SK-N-SH (cell line): ENCODE measurements around the gene SPRN. TPM values are rescaled to one million over a fixed set of nuclear protein-coding genes. Genes with fewer than 3 reads are reported as not detected.

ENCODE experiments used
- CTCF ChIA-PET: fragments of 300-600, 350-600 bp; formaldehyde crosslinking; extraction: SDS; loops from one replicate; lab custom pipeline; 2021; lab: Yijun Ruan, JAX
- POLR2A ChIA-PET: fragments of 350-600 bp; sonication (Branson Sonifier 250); formaldehyde crosslinking; extraction: SDS; loops from one replicate; lab custom pipeline; 2020; ENCODE audit warnings: antibody characterized with exemption, inconsistent platforms; lab: Yijun Ruan, JAX
- DNase-seq: peaks from one replicate; pipeline ENCODE4 v3.0.0; 2012
- H2AFZ ChIP-seq: fragments of 200-600 bp; sonication (generic); 2 replicates; pipeline ENCODE4 v1.8.1; 2016; ENCODE audit warnings: antibody characterized with exemption, mild to moderate bottlenecking, low read depth
- H3F3A ChIP-seq: fragments of 200-600 bp; sonication (generic); replicated peaks from 2 replicates; pipeline ENCODE3; 2016; ENCODE audit warnings: antibody characterized with exemption, mild to moderate bottlenecking; ENCODE audit not compliant: insufficient read depth
- H3K27ac ChIP-seq, 2 experiments: fragments of 200-500 bp in 1 of 2; fragments of 200-600 bp in 1 of 2; sonication (Bioruptor generic) in 1 of 2; sonication (generic), shearing (Covaris generic) in 1 of 2; 2 replicates each; pipeline versions ENCODE4 v1.5.1 to v1.6.1; 2014 to 2016; ENCODE audit warnings: low read depth in 2 of 2, inconsistent platforms in 1 of 2, low read length in 1 of 2, mild to moderate bottlenecking in 1 of 2, mixed read lengths in 1 of 2
- H3K27me3 ChIP-seq: fragments of 200-600 bp; sonication (generic), shearing (Covaris generic); 2 replicates; pipeline ENCODE4 v1.6.1; 2016; ENCODE audit warnings: mixed run types; ENCODE audit not compliant: insufficient read depth
- H3K36me3 ChIP-seq, 2 experiments: fragments of 200-500 bp in 1 of 2; fragments of 200-600 bp in 1 of 2; sonication (Bioruptor generic) in 1 of 2; sonication (generic) in 1 of 2; replicated peaks in 1 of 2; 2 replicates each; pipeline versions ENCODE3 to v1.5.1; 2014 to 2016; ENCODE audit warnings: low read length in 1 of 2, mild to moderate bottlenecking in 1 of 2; ENCODE audit not compliant: insufficient read depth in 2 of 2, control insufficient read depth in 1 of 2
- H3K4me1 ChIP-seq, 2 experiments: fragments of 200-500 bp in 1 of 2; fragments of 200-600 bp in 1 of 2; sonication (Bioruptor generic) in 1 of 2; sonication (generic), shearing (Covaris generic) in 1 of 2; 2 replicates each; pipeline versions ENCODE4 v1.5.1 to v1.6.1; 2014 to 2016; ENCODE audit warnings: low read depth in 1 of 2, low read length in 1 of 2, mixed run types in 1 of 2; ENCODE audit not compliant: insufficient read depth in 2 of 2, control insufficient read depth in 1 of 2
- H3K4me2 ChIP-seq: fragments of 200-600 bp; sonication (generic), shearing (Covaris generic); 2 replicates; pipeline ENCODE4 v1.6.1; 2017; ENCODE audit warnings: mixed run types
- H3K4me3 ChIP-seq, 2 experiments: fragments of 200-500 bp in 1 of 2; fragments of 200-600 bp in 1 of 2; sonication (Bioruptor generic) in 1 of 2; sonication (generic), shearing (Covaris generic) in 1 of 2; 2 replicates each; pipeline versions ENCODE4 v1.5.1 to v1.8.1; 2014 to 2016; ENCODE audit warnings: low read depth in 2 of 2, inconsistent platforms in 1 of 2, low read length in 1 of 2, mild to moderate bottlenecking in 1 of 2, mixed read lengths in 1 of 2, moderate library complexity in 1 of 2
- H3K79me2 ChIP-seq: fragments of 200-600 bp; sonication (generic); 2 replicates; pipeline ENCODE4 v1.8.1; 2017; ENCODE audit warnings: mild to moderate bottlenecking; ENCODE audit not compliant: insufficient read depth
- H3K9ac ChIP-seq: fragments of 200-600 bp; sonication (generic); 2 replicates; pipeline ENCODE4 v1.6.1; 2017; ENCODE audit warnings: mixed run types
- H3K9me2 ChIP-seq: fragments of 200-600 bp; sonication (generic); 2 replicates; pipeline ENCODE4 v1.6.1; 2017; ENCODE audit warnings: mixed run types
- H3K9me3 ChIP-seq: fragments of 200-600 bp; sonication (generic); 2 replicates; pipeline ENCODE4 v1.6.1; 2017; ENCODE audit warnings: mixed run types, mild to moderate bottlenecking, moderate library complexity
- H4K20me1 ChIP-seq: fragments of 200-600 bp; sonication (generic); 2 replicates; pipeline ENCODE4 v1.6.1; 2017; ENCODE audit warnings: mild to moderate bottlenecking, mixed run types; ENCODE audit not compliant: insufficient read depth
- CHD2 ChIP-seq: fragments of 150-350 bp; IDR thresholded peaks from 2 replicates; pipeline ENCODE4 v1.6.1; 2018; ENCODE audit warnings: low read length; ENCODE audit not compliant: partially characterized antibody
- ELF1 ChIP-seq: IDR thresholded peaks from 2 replicates; pipeline ENCODE4 v1.4.0; 2012
- EP300 ChIP-seq, 2 experiments: IDR thresholded peaks; 2 replicates each; pipeline versions ENCODE4 v1.4.0 to v1.6.1; 2012; ENCODE audit warnings: borderline replicate concordance in 1 of 2, low read depth in 1 of 2, low read length in 1 of 2
- EZH2phosphoT487 ChIP-seq: fragments of 200-600 bp; sonication (generic); IDR thresholded peaks from 2 replicates; pipeline ENCODE4 v1.6.1; 2017; ENCODE audit warnings: low read depth, mixed run types, mild to moderate bottlenecking, antibody characterized with exemption, moderate library complexity, borderline replicate concordance
- FOSL2 ChIP-seq: IDR thresholded peaks from 2 replicates; pipeline ENCODE4 v1.4.0; 2012; ENCODE audit warnings: low read depth, mild to moderate bottlenecking, moderate library complexity, borderline replicate concordance
- FOXM1 ChIP-seq: IDR thresholded peaks from 2 replicates; pipeline ENCODE4 v1.4.0; 2012; ENCODE audit warnings: low read depth, mild to moderate bottlenecking
- GABPA ChIP-seq: IDR thresholded peaks from 2 replicates; pipeline ENCODE4 v1.4.0; 2012; ENCODE audit warnings: low read depth, mild to moderate bottlenecking
- MXI1 ChIP-seq: IDR thresholded peaks from 2 replicates; pipeline ENCODE4 v1.6.1; 2012; ENCODE audit warnings: mild to moderate bottlenecking, low read depth, low read length, improper control_type of control experiment
- NRF1 ChIP-seq: IDR thresholded peaks from 2 replicates; pipeline ENCODE4 v1.6.1; 2012; ENCODE audit warnings: low read depth, mild to moderate bottlenecking, low read length
- POLR2AphosphoS5 ChIP-seq: IDR thresholded peaks from 2 replicates; pipeline ENCODE4 v1.6.1; 2012; ENCODE audit warnings: low read depth, low read length
- RFX5 ChIP-seq: IDR thresholded peaks from 2 replicates; pipeline ENCODE4 v1.6.1; 2012; ENCODE audit warnings: mild to moderate bottlenecking, improper control_type of control experiment, low read length
- RXRA ChIP-seq: IDR thresholded peaks from 2 replicates; pipeline ENCODE4 v1.4.0; 2012; ENCODE audit warnings: low read depth, mild to moderate bottlenecking, borderline replicate concordance
- SIN3A ChIP-seq: IDR thresholded peaks from 2 replicates; pipeline ENCODE4 v1.6.1; 2012; ENCODE audit warnings: low read depth, mild to moderate bottlenecking, low read length, moderate library complexity, borderline replicate concordance
- WGBS: methylation state at CpG from one replicate; pipeline ENCODE4 v1.1.6; 2017; ENCODE audit warnings: low lambda C conversion rate; 5-methylcytosine and 5-hydroxymethylcytosine counted together
- polyA plus RNA-seq, 3 experiments: library from polyadenylated mRNA; depleted of rRNA; stranded (reverse); fragments of >200 nt; gene quantifications; 2 replicates each; pipeline ENCODE4 v1.2.3, GENCODE V29; 2012
- TF ChIP-seq, protein P1 (sequence below): fragments of 200-600 bp; sonication (generic); IDR thresholded peaks from 2 replicates; pipeline ENCODE4 v1.6.1; 2017; ENCODE audit warnings: antibody characterized with exemption, mild to moderate bottlenecking, moderate library complexity
- TF ChIP-seq, protein P2 (sequence below): IDR thresholded peaks from 2 replicates; pipeline ENCODE4 v1.4.0; 2012; ENCODE audit warnings: low read depth
- TF ChIP-seq, protein P3 (sequence below): IDR thresholded peaks from 2 replicates; pipeline ENCODE4 v1.6.1; 2012; ENCODE audit warnings: mild to moderate bottlenecking, low read depth, low read length, moderate library complexity
- TF ChIP-seq, protein P4 (sequence below): IDR thresholded peaks from 2 replicates; pipeline ENCODE4 v1.4.0; 2012; ENCODE audit warnings: low read depth, borderline replicate concordance

Gene SPRN
- polyA plus RNA-seq, 1 of the 3 experiments (the other 2 are of a cell fraction) = 1.2 TPM

- Histone ChIP-seq H3K4me1 (no peaks in the 10 kb centered on the region), H3K9me2 (no peaks in the 10 kb centered on the region), H3K4me2 (no peak overlapping the region), H3K79me2 (no peaks in the 10 kb centered on the region), H3K9me3 (0 out of 2 replicates have a peak, but pooled peaks cover 20% of the 10 kb centered on the region), H3K4me3 (no peak overlapping the region), H3F3A (no peaks in the 10 kb centered on the region), H3K27ac (no peak overlapping the region), H3K9ac (no peak overlapping the region), H2AFZ (no peak overlapping the region), H3K27me3 (no peaks in the 10 kb centered on the region), H3K36me3 (peaks cover 0 to 3% of the 10 kb centered on the region in 2 experiments), H4K20me1 (no peaks in the 10 kb centered on the region)
- ChIA-PET CTCF (interaction anchor here (1.3 to 1.6 kb wide), 2 partner anchors 10 to 14 kb away, joined by 3 to 4 read pairs; no protein-coding TSS in a partner anchor), POLR2A (no interaction called here)
- 22% methylated on average over 4 of the region's 4 CpGs for WGBS
- DNase-seq = no peak
- TF ChIP-seq, protein P1, sequence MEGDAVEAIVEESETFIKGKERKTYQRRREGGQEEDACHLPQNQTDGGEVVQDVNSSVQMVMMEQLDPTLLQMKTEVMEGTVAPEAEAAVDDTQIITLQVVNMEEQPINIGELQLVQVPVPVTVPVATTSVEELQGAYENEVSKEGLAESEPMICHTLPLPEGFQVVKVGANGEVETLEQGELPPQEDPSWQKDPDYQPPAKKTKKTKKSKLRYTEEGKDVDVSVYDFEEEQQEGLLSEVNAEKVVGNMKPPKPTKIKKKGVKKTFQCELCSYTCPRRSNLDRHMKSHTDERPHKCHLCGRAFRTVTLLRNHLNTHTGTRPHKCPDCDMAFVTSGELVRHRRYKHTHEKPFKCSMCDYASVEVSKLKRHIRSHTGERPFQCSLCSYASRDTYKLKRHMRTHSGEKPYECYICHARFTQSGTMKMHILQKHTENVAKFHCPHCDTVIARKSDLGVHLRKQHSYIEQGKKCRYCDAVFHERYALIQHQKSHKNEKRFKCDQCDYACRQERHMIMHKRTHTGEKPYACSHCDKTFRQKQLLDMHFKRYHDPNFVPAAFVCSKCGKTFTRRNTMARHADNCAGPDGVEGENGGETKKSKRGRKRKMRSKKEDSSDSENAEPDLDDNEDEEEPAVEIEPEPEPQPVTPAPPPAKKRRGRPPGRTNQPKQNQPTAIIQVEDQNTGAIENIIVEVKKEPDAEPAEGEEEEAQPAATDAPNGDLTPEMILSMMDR = no peak
- TF ChIP-seq MXI1 (no peak), POLR2AphosphoS5 (no peak), SIN3A (no peak), FOSL2 (no peak), NRF1 (no peak), GABPA (no peak), EP300 (IDR thresholded peaks at IDR 0.05; ENCODE audit: borderline replicate concordance in 1 of 2, low read depth in 1 of 2, low read length in 1 of 2) (no peak), RXRA (no peak), CHD2 (no peak)
These were observed 28.0 kb upstream of the SPRN start for GRCh38 chr10:133452453-133452852.

GRCh38 chr10:133451346-133451745, 26.9 kb upstream of the SPRN start:
- Histone ChIP-seq H3K36me3 (peaks cover 0 to 3% of the 10 kb centered on the region in 2 experiments), H3K9ac (no peak overlapping the region), H3K27ac (no peak overlapping the region), H3K4me3 (no peak overlapping the region), H3K9me3 (0 out of 2 replicates have a peak, but pooled peaks cover 23% of the 10 kb centered on the region), H3K79me2 (no peaks in the 10 kb centered on the region), H3K27me3 (no peaks in the 10 kb centered on the region), H3F3A (no peaks in the 10 kb centered on the region), H3K9me2 (no peaks in the 10 kb centered on the region), H4K20me1 (no peaks in the 10 kb centered on the region), H3K4me2 (no peak overlapping the region), H3K4me1 (no peaks in the 10 kb centered on the region), H2AFZ (no peak overlapping the region)
- DNase-seq = no peak
- ChIA-PET POLR2A (no interaction called here), CTCF (no interaction called here)
- TF ChIP-seq RFX5 (no peak), EZH2phosphoT487 (no peak), RXRA (no peak), FOXM1 (no peak), ELF1 (no peak)
- TF ChIP-seq, protein P2, sequence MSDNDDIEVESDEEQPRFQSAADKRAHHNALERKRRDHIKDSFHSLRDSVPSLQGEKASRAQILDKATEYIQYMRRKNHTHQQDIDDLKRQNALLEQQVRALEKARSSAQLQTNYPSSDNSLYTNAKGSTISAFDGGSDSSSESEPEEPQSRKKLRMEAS = no peak
- TF ChIP-seq, protein P3, sequence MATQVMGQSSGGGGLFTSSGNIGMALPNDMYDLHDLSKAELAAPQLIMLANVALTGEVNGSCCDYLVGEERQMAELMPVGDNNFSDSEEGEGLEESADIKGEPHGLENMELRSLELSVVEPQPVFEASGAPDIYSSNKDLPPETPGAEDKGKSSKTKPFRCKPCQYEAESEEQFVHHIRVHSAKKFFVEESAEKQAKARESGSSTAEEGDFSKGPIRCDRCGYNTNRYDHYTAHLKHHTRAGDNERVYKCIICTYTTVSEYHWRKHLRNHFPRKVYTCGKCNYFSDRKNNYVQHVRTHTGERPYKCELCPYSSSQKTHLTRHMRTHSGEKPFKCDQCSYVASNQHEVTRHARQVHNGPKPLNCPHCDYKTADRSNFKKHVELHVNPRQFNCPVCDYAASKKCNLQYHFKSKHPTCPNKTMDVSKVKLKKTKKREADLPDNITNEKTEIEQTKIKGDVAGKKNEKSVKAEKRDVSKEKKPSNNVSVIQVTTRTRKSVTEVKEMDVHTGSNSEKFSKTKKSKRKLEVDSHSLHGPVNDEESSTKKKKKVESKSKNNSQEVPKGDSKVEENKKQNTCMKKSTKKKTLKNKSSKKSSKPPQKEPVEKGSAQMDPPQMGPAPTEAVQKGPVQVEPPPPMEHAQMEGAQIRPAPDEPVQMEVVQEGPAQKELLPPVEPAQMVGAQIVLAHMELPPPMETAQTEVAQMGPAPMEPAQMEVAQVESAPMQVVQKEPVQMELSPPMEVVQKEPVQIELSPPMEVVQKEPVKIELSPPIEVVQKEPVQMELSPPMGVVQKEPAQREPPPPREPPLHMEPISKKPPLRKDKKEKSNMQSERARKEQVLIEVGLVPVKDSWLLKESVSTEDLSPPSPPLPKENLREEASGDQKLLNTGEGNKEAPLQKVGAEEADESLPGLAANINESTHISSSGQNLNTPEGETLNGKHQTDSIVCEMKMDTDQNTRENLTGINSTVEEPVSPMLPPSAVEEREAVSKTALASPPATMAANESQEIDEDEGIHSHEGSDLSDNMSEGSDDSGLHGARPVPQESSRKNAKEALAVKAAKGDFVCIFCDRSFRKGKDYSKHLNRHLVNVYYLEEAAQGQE = no peak
- TF ChIP-seq, protein P4, sequence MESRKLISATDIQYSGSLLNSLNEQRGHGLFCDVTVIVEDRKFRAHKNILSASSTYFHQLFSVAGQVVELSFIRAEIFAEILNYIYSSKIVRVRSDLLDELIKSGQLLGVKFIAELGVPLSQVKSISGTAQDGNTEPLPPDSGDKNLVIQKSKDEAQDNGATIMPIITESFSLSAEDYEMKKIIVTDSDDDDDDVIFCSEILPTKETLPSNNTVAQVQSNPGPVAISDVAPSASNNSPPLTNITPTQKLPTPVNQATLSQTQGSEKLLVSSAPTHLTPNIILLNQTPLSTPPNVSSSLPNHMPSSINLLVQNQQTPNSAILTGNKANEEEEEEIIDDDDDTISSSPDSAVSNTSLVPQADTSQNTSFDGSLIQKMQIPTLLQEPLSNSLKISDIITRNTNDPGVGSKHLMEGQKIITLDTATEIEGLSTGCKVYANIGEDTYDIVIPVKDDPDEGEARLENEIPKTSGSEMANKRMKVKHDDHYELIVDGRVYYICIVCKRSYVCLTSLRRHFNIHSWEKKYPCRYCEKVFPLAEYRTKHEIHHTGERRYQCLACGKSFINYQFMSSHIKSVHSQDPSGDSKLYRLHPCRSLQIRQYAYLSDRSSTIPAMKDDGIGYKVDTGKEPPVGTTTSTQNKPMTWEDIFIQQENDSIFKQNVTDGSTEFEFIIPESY = no peak
- TF ChIP-seq, all 33 proteins: peak for 0
- 8% methylated on average over 4 of the region's 4 CpGs for WGBS
